Cortex of kidney (tissue), 1 donor: ENCODE measurements around the gene APOF.
"Not testable (repeated sequence)": the region's sequence is repeated elsewhere in the genome, so short reads cannot be mapped to it uniquely, and the experiment has no call there.

Experiments used
- DNase-seq: peaks from one replicate; lab custom pipeline; 2025; lab: John Stamatoyannopoulos, UW

APOF gene

GRCh38 chr12:56373515-56373914, 10.9 kb upstream of the APOF start:
- no peak for DNase-seq

GRCh38 chr12:56366948-56367347, 4.3 kb upstream of the APOF start:
- DNase-seq: no peak

GRCh38 chr12:56361487-56362129, 1.0 kb downstream of the APOF start:
- no peak for DNase-seq

GRCh38 chr12:56359851-56360767, 2.5 kb downstream of the APOF start, which contains the start of gene STAT2:
TSS of gene STAT2 (minus strand) at chr12:56360107. CDS start at chr12:56356571, 3,536 bp downstream.
- peak; percentile 97 for DNase-seq

- DNase-seq: no peak
These were observed 3.7 kb downstream of the APOF start for GRCh38 chr12:56358836-56359532.

- no peak for DNase-seq
These were observed 11.3 kb downstream of the APOF start for GRCh38 chr12:56351325-56351724.

GRCh38 chr12:56350662-56351061, 12.0 kb downstream of the APOF start:
- DNase-seq: no peak

GRCh38 chr12:56348776-56349175, 13.9 kb downstream of the APOF start:
- no peak for DNase-seq

GRCh38 chr12:56347255-56347654, 15.4 kb downstream of the APOF start:
- not testable (repeated sequence) for DNase-seq

GRCh38 chr12:56346675-56347074, 16.0 kb downstream of the APOF start:
- DNase-seq: no peak

GRCh38 chr12:56342290-56342689, 20.4 kb downstream of the APOF start:
- DNase-seq: not testable (repeated sequence)

- no peak for DNase-seq
These were observed 21.0 kb downstream of the APOF start for GRCh38 chr12:56341616-56342015.

- DNase-seq: no peak
These were observed 23.6 kb downstream of the APOF start for GRCh38 chr12:56339158-56339422.

- DNase-seq: no peak
These were observed 24.1 kb downstream of the APOF start, which contains the start of gene IL23A for GRCh38 chr12:56338308-56339157. TSS of gene IL23A (plus strand) at chr12:56338884. CDS start at chr12:56339045, 161 bp downstream.

- no peak for DNase-seq
These were observed 24.9 kb downstream of the APOF start for GRCh38 chr12:56337753-56338251.

- DNase-seq: no peak
These were observed 26.1 kb downstream of the APOF start for GRCh38 chr12:56336361-56337167.

GRCh38 chr12:56335527-56335926, 27.1 kb downstream of the APOF start:
- DNase-seq: not testable (repeated sequence)

- DNase-seq: no peak
These were observed 28.2 kb downstream of the APOF start for GRCh38 chr12:56334490-56334793.

- DNase-seq: no peak
These were observed 28.8 kb downstream of the APOF start, which contains the start of gene PAN2 for GRCh38 chr12:56333679-56334489. TSS of gene PAN2 (minus strand) at chr12:56334000. CDS start at chr12:56333094, 906 bp downstream.

- DNase-seq: no peak
These were observed 29.4 kb downstream of the APOF start for GRCh38 chr12:56333197-56333678.
